ENCODE results near the gene PDZD4.

The PDZD4 gene

GRCh38 chrX:153862369-153863250 lies 32.3 kb upstream of the PDZD4 start:
- no peak overlapping the region for H3K9ac ChIP-seq (ENCODE audit: low read length)
- H4K20me1 ChIP-seq (ENCODE audit: insufficient read depth, low read length): no peaks in the 10 kb centered on the region
- no peak overlapping the region for H3K27ac ChIP-seq (ENCODE audit: low read length)
- no peak overlapping the region for H2AFZ ChIP-seq (ENCODE audit: low read depth, low read length)
- no peaks in the 10 kb centered on the region for H3K79me2 ChIP-seq (ENCODE audit: low read length)
- H3K4me1 ChIP-seq (ENCODE audit: low read length): no peaks in the 10 kb centered on the region
- no peaks in the 10 kb centered on the region for H3K36me3 ChIP-seq (replicated peaks; ENCODE audit: low read depth, low read length)
- H3K27me3 ChIP-seq (ENCODE audit: low read depth, low read length): no peaks in the 10 kb centered on the region
- no peaks in the 10 kb centered on the region for H3K9me3 ChIP-seq (ENCODE audit: insufficient read depth, low read length)
- H3K4me2 ChIP-seq (ENCODE audit: low read length): no peak overlapping the region
- H3K4me3 ChIP-seq (ENCODE audit: low read length): no peak overlapping the region
- TF ChIP-seq EZH2phosphoT487 (IDR thresholded peaks at IDR 0.05; ENCODE audit: low read depth) (no peak), CTCF (IDR thresholded peaks at IDR 0.05; ENCODE audit: low read depth, low read length) (no peak)

DNA sequence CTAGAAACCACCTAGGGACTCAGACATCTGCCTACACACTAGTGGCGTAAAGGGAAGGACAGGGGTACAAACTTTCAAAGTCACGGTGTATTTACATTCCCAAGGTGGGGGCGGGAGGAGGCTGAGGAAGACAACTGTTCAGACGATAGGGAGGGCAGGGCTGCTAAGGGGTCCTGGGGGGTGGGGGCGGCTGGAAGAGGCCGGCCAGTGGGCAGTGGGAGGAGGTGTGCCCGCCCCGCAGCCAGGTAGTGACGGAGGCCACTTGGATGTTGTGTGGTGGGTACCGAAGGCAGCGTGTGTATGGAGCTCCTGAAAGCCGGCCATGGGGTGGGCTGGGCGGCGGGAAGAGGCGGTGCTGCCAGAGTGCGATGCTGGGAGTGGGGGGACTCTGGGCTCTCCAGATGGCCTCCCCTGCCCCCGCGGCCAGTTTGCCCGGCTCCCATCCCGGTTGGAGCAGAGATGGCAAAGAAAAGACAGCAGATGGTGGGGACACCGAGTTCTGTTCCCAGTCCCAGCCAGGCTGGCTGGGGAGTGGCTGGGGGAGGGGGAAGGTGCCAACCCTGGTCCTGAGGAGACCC lies 31.5 kb upstream of the PDZD4 start:
- H3K27me3 ChIP-seq (ENCODE audit: low read depth, low read length): no peaks in the 10 kb centered on the region

GRCh38 chrX:153861151-153861550 lies 30.8 kb upstream of the PDZD4 start:
- Histone ChIP-seq H3K4me3 (ENCODE audit: low read length) (no peak overlapping the region), H3K4me1 (ENCODE audit: low read length) (no peaks in the 10 kb centered on the region), H3K79me2 (ENCODE audit: low read length) (no peaks in the 10 kb centered on the region), H3K9ac (ENCODE audit: low read length) (no peak overlapping the region), H4K20me1 (ENCODE audit: insufficient read depth, low read length) (no peaks in the 10 kb centered on the region), H3K27me3 (ENCODE audit: low read depth, low read length) (peaks cover 2% of the 10 kb centered on the region; the same call in 1 of the 2 replicates), H3K4me2 (ENCODE audit: low read length) (0 out of 2 replicates have a peak overlapping the region, but pooled peaks have one; percentile 16), H3K9me3 (ENCODE audit: insufficient read depth, low read length) (no peaks in the 10 kb centered on the region), H3K27ac (ENCODE audit: low read length) (no peak overlapping the region), H3K36me3 (replicated peaks; ENCODE audit: low read depth, low read length) (no peaks in the 10 kb centered on the region), H2AFZ (ENCODE audit: low read depth, low read length) (no peak overlapping the region)
- TF ChIP-seq EZH2phosphoT487 (IDR thresholded peaks at IDR 0.05; ENCODE audit: low read depth): no peak
- TF ChIP-seq CTCF (IDR thresholded peaks at IDR 0.05; ENCODE audit: low read depth, low read length): no peak

More for the DNA sequence above, 31.5 kb upstream of the PDZD4 start:
- H3K9me3 ChIP-seq (ENCODE audit: insufficient read depth, low read length): no peaks in the 10 kb centered on the region
- H3K9ac ChIP-seq (ENCODE audit: low read length): no peak overlapping the region
- no peaks in the 10 kb centered on the region for H3K79me2 ChIP-seq (ENCODE audit: low read length)
- H4K20me1 ChIP-seq (ENCODE audit: insufficient read depth, low read length): no peaks in the 10 kb centered on the region
- no peak overlapping the region for H3K4me3 ChIP-seq (ENCODE audit: low read length)
- no peaks in the 10 kb centered on the region for H3K4me1 ChIP-seq (ENCODE audit: low read length)
- H3K27ac ChIP-seq (ENCODE audit: low read length): no peak overlapping the region
- no peaks in the 10 kb centered on the region for H3K36me3 ChIP-seq (replicated peaks; ENCODE audit: low read depth, low read length)
- TF ChIP-seq CTCF (IDR thresholded peaks at IDR 0.05; ENCODE audit: low read depth, low read length): no peak
- no peak for TF ChIP-seq EZH2phosphoT487 (IDR thresholded peaks at IDR 0.05; ENCODE audit: low read depth)
- no peak overlapping the region for H3K4me2 ChIP-seq (ENCODE audit: low read length)
- no peak overlapping the region for H2AFZ ChIP-seq (ENCODE audit: low read depth, low read length)

DNA sequence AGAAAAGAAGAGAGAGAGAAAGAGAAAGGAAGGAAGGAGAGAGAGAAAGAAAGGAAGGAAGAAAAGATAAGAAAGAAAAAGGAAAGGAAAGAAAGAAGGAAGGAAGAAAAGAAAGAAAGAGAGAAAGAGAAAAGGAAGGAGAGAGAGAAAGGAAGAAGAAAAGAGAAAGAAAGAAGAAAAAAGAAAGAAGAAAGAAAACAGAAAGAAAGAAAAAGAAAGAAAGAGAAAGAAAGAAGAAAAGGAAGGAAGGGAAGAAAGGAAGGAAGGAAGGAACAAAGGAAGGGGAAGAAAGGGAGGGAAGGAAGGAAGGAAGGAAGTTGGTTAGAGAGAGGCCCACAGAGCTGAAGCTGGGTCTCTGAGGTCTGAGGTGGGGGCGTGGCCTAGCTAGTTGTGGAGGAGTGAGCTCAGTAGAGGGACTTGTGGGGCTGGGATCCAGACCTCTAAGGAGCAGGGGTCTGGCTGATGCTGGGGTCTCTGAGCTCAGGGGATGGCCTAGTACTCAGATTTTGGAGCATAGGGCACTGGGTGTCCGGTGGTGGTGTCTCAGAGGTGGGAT lies 27.1 kb upstream of the PDZD4 start:
- Histone ChIP-seq H4K20me1 (ENCODE audit: insufficient read depth, low read length) (no peaks in the 10 kb centered on the region), H3K27ac (ENCODE audit: low read length) (no peak overlapping the region), H3K79me2 (ENCODE audit: low read length) (no peaks in the 10 kb centered on the region), H3K36me3 (replicated peaks; ENCODE audit: low read depth, low read length) (no peaks in the 10 kb centered on the region), H3K4me2 (ENCODE audit: low read length) (no peak overlapping the region), H3K9ac (ENCODE audit: low read length) (no peak overlapping the region), H3K4me1 (ENCODE audit: low read length) (no peaks in the 10 kb centered on the region), H3K4me3 (ENCODE audit: low read length) (no peak overlapping the region), H3K9me3 (ENCODE audit: insufficient read depth, low read length) (no peaks in the 10 kb centered on the region), H3K27me3 (ENCODE audit: low read depth, low read length) (peaks cover 8% of the 10 kb centered on the region; the same call in 1 of the 2 replicates), H2AFZ (ENCODE audit: low read depth, low read length) (no peak overlapping the region)
- TF ChIP-seq EZH2phosphoT487 (IDR thresholded peaks at IDR 0.05; ENCODE audit: low read depth) (no peak), CTCF (IDR thresholded peaks at IDR 0.05; ENCODE audit: low read depth, low read length) (no peak)
